GM21528 (cell line): ENCODE results near the gene CCDC7.
"Not testable (repeated sequence)": the region's sequence is repeated elsewhere in the genome, so short reads cannot be mapped to it uniquely, and the experiment has no call there.

Experiments
- ATAC-seq: cut with Tn5 transposase; IDR thresholded peaks from one replicate; pipeline ENCODE4 v1.9.1; 2021; ENCODE audit warnings: mild to moderate bottlenecking, moderate library complexity; ENCODE audit not compliant: unreplicated experiment, low FRiP score

Gene CCDC7

GRCh38 chr10:32445740-32446535, at the start of gene CCDC7:
Gene CCDC7 (plus strand): TSS chr10:32446140. CDS start chr10:32451643, 5,503 bp downstream.
- ATAC-seq, result peak; percentile 98

- ATAC-seq, result not testable (repeated sequence)
These were observed 48.8 kb upstream of the CCDC7 start for GRCh38 chr10:32397163-32397562.

- not testable (repeated sequence) for ATAC-seq
These were observed 46.2 kb upstream of the CCDC7 start for GRCh38 chr10:32399720-32400119.

GRCh38 chr10:32400961-32401360, 45.0 kb upstream of the CCDC7 start:
- no peak for ATAC-seq

- no peak for ATAC-seq
These were observed 43.4 kb upstream of the CCDC7 start for GRCh38 chr10:32402499-32402898.

- no peak for ATAC-seq
These were observed 42.8 kb upstream of the CCDC7 start for GRCh38 chr10:32403091-32403490.

- ATAC-seq, result no peak
These were observed 37.2 kb upstream of the CCDC7 start for GRCh38 chr10:32408690-32409089.

GRCh38 chr10:32409741-32410140, 36.2 kb upstream of the CCDC7 start:
- no peak for ATAC-seq

GRCh38 chr10:32410569-32410968, 35.4 kb upstream of the CCDC7 start:
- no peak for ATAC-seq

GRCh38 chr10:32411797-32412498, 34.0 kb upstream of the CCDC7 start:
- no peak for ATAC-seq

- no peak for ATAC-seq
These were observed 33.5 kb upstream of the CCDC7 start for GRCh38 chr10:32412499-32412853.

GRCh38 chr10:32413513-32413912, 32.4 kb upstream of the CCDC7 start:
- ATAC-seq, result no peak

- no peak for ATAC-seq
These were observed 30.6 kb upstream of the CCDC7 start for GRCh38 chr10:32415361-32415760.

- no peak for ATAC-seq
These were observed 27.9 kb upstream of the CCDC7 start for GRCh38 chr10:32417911-32418547.

GRCh38 chr10:32418572-32418971, 27.4 kb upstream of the CCDC7 start:
- no peak for ATAC-seq

- no peak for ATAC-seq
These were observed 26.3 kb upstream of the CCDC7 start for GRCh38 chr10:32419615-32420014.

GRCh38 chr10:32426186-32426585, 19.8 kb upstream of the CCDC7 start:
- ATAC-seq, result no peak

- ATAC-seq, result no peak
These were observed 12.4 kb upstream of the CCDC7 start for GRCh38 chr10:32433542-32433941.

- ATAC-seq, result no peak
These were observed 9.7 kb upstream of the CCDC7 start for GRCh38 chr10:32436215-32436614.

GRCh38 chr10:32437334-32437733, 8.6 kb upstream of the CCDC7 start:
- no peak for ATAC-seq

- ATAC-seq, result no peak
These were observed 904 bp upstream of the CCDC7 start for GRCh38 chr10:32445036-32445435.
